GF-D8 (cell line): ENCODE results near the gene ENTPD6.
"Not testable (repeated sequence)": the region's sequence is repeated elsewhere in the genome, so short reads cannot be mapped to it uniquely, and the experiment has no call there.

Experiments used
- DNase-seq: peaks from one replicate; lab custom pipeline; 2025; lab: John Stamatoyannopoulos, UW

ENTPD6 gene

DNA sequence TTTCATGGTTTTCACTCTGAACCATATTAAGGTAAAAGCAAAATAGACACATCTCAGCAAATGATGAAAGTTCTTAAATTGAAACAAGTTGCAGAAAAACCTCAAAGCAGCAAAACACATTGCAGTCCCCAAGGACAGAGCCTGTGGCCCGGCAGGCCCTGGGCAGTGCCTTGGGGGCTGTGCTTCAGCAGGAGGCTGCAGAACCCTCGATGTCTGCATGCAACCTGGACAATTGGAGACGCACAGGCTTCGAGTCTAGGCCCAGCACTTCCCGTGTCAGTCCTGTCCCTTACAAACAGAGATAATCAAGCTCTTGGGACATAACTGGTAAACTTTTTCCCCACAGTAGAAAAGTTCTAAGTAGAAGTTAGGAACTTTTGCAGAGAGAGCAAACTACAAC lies 61.6 kb downstream of the ENTPD6 start:
- DNase-seq: no peak

DNA sequence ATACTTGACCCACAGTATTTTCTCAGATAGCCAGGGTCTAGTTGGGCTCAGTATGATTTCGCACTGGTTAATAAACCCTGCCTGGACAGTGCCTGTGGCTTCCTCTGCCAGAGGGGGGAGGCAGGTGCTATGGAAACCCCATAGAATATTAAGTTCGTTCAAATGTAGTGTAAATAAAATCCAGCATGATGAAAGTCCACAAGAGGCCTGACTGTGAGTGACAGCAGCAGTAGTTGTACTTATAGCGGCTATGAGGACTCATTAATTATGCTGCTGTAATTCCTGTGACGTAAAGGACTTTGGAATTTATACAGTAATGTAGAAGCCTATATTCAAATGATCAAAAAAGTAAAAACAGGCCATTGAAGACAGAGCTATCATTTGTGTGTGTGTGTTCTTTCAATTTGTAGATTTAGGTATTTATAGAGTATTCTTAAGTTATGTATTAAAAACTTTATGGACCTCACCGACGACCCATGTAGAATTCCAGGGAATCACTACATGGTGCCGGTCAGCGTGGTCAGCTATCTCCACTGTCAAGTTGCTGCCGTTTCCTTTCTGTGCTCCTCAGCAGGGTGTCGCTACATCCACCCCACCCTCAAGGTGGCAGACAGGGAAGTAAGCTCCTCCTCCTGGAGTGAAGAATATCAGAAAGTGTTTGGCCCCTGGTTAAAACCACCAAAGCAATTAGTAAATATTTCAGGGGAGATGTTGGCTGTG lies 62.4 kb downstream of the ENTPD6 start:
- no peak for DNase-seq

- DNase-seq: no peak
Observed at GRCh38 chr20:25258476-25258805, 62.9 kb downstream of the ENTPD6 start.

DNA sequence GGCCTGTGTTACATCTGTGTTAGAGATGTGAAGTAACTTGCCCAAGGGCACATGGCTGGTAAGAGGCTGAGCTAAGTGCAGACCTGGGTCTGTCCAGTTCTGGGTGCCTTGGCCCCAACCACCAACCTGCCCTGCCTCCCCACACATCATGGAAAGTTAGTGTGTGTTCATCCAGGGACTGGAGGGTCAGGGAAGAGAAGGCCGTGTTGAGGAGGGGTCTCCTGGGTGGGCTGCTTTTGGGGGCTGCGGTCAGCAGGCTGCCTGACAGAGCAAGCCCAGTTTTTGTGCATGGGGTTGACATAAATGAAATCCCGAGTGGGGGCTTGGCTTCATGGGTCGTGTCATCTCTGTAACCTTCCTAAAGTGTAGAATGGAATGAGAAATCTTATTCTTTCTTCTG lies 63.3 kb downstream of the ENTPD6 start:
- no peak for DNase-seq

GRCh38 chr20:25259358-25259757 lies 63.8 kb downstream of the ENTPD6 start:
- DNase-seq: no peak

DNA sequence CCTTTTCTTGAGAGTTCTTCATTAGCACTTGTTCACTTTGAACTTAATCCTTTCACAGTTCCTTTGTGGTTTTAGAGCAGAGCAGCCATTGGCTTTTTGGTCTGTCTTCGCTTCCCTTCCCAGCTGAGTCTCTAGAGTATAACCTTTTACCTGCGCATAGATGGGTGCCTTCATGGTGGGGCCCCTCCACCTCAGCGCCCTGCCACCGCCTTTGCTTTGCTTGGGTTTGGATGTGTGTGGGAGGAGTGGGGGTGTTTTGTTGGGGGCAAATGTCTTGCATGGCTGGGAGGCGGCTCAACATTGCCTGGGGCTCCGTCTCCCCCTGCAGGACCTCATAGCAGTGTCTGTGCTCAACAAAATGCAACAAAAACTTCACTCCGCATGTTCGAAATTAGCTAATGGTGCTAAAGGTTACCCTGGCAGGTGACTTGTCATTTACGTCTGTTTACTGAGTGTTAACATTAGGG lies 64.3 kb downstream of the ENTPD6 start:
- no peak for DNase-seq

DNA sequence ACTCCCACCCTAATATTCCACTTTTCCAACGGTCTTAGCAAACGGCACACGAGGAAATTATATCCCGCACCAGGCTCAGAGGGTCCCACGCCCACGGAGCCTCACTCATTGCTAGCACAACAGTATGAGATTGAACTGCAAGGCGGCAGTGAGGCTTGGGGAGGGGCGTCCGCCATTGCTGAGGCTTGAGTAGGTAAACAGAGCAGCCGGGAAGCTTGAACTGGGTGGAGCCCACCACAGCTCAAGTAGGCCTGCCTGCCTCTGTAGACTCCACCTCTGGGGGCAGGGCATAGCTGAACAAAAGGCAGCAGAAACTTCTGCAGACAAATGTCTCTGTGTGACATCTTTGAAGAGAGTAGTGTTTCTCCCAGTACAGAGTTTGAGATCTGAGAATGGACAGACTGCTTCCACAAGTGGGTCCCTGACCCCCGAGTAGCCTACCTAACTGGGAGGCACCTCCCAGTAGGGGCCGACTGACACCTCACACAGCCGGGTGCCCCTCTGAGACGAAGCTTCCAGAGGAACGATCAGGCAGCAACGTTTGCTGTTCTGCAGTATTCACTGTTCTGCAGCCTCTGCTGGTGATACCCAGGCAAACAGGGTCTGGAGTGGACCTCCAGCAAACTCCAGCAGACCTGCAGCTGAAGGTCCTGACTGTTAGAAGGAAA lies 65.4 kb downstream of the ENTPD6 start:
- DNase-seq: not testable (repeated sequence)

- DNase-seq: no peak
Observed at GRCh38 chr20:25269057-25269832, 73.7 kb downstream of the ENTPD6 start.

DNA sequence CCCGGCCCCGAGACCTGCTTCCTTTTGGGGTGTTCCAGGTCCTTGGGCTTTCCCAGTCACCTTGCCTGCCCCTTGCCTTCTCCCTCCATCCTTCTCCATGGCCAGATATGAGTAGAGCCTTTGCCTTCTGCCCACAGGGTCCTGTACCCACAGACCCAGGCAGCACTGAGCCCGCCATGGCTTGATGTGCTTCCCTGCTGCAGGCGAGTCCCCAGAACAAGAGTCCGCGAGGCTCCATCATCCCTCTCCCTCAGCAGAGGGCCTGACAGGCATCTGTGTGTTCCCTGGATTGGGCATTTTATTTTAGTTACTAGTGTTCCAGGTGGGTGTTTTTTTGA lies 74.3 kb downstream of the ENTPD6 start:
- DNase-seq: no peak

- no peak for DNase-seq
Observed at GRCh38 chr20:25270829-25271251, 75.3 kb downstream of the ENTPD6 start.

DNA sequence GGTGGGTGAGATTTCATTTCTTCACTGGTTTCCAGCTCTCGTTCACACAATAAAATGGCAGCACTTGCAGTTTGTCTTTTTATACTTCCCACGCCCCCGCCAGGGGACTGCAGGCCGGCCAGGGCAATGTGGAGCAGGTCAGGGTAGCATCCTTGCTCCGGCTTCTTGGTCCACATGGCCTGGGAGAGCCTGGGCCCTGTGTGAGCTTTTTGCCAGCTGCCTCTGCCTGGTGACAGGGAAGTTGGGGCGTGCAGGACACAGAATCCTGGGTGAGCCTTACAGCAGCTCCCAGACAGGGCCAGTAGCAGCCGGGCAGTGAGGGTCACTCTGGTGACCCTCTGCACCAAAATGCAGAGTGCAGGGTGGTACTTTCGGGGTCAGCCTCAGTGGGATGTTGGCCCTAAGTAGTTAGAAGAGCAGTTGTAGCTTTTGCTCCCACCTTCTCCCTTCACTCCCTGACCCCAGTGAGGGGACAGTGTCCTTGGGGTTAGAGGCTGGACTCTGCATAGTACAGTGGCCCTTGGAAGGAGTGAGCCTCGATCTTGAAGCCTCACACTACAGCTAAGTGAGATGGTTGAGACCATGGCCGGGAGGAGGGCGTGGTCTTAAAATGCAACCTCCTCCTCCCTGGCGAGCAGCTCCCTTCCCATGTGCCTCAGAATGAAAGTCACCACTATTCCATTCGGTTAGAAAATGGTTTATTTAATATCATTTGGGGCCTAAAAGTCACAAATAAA lies 76.1 kb downstream of the ENTPD6 start:
- no peak for DNase-seq

- no peak for DNase-seq
Observed at GRCh38 chr20:25272223-25273000, 76.9 kb downstream of the ENTPD6 start.

DNA sequence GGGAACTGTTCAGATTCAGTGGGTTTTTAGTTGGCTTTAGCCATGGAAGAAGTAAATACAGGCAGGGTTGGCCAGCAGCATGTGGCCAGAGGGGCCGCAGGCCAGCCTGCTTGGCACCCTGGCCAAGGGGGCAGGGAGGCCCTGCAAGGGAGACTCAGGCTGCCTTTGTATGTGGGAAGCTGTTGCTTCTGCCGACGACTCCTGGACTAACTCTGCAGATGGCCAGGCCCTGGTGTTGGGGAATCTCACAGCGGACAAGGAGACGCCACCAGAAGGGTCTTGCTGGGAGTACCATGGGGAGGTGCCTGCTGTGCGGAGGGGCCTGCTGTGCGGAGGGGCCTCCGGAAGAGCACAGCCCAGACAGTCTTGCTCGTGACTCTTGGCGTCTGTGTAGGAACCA lies 77.5 kb downstream of the ENTPD6 start:
- DNase-seq: no peak

- DNase-seq: no peak
Observed at GRCh38 chr20:25273541-25274358, 78.2 kb downstream of the ENTPD6 start.

DNA sequence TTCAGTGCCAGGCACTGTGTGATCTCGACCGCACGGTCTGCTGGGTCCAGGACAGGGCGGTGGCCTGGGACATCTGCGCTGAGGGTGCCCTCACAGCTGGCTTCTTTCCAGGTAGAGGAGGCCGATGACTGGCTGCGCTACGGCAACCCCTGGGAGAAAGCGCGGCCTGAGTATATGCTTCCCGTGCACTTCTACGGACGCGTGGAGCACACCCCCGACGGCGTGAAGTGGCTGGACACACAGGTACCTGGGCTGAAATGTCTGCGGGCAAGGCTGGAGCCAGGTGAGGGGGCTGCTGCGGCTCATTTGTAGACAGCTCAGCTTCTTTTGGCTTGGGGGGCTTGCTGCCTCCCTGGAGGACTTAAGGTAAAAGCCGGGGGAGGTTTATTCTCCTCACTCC lies 79.0 kb downstream of the ENTPD6 start:
- DNase-seq: no peak

DNA sequence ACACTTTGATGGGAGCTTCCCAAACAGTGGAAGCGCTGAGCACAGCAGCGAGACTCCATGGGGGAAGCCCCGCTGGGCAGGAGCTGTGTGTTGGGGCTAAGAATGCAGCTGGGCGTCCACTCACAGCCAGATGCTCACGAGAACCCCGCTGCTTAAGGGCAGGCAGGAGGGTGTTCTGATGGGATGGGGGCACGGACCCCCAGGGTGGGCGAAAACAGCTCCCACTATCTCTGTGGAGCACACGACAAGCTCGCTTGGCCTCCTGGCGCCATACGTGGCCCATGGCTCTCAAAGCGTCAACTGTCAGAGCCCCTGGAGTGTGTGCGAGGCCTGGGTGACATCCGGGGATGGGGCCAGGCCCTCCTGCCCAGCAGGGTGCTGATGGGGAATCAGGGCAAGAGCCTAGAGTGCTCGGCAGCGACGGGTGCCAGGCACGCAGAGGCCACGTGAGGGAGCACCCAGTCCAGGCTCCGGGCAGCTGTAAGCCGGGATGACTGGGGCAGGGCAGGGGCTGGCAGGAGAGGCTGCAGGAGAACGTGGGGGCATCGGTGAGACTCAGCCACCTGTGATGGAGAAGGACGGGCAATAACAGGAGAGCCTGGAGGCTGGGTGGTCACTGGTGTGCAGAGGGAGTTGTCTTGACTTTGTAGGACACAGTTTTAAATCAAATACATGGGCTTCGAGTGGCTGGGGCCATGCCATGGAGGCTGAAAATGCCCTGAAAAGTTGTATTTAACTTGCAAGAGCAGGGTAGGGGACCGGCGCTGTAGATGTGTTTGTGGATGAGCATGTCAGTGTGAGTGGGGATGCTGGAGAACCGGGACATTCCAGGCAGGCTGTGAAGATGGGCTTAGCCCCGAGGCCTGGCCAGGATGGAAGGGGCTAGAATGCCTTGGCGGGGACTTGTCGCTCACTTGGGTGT lies 79.6 kb downstream of the ENTPD6 start:
- DNase-seq: no peak

GRCh38 chr20:25275813-25276532 lies 80.5 kb downstream of the ENTPD6 start:
- no peak for DNase-seq
